NCI-H345 (cell line): ENCODE data around the gene INPP5D.
"Not testable (repeated sequence)": the region's sequence is repeated elsewhere in the genome, so short reads cannot be mapped to it uniquely, and the experiment has no call there.

Source experiments
- DNase-seq: peaks from one replicate; lab custom pipeline; 2025; lab: John Stamatoyannopoulos, UW

Gene INPP5D

DNA sequence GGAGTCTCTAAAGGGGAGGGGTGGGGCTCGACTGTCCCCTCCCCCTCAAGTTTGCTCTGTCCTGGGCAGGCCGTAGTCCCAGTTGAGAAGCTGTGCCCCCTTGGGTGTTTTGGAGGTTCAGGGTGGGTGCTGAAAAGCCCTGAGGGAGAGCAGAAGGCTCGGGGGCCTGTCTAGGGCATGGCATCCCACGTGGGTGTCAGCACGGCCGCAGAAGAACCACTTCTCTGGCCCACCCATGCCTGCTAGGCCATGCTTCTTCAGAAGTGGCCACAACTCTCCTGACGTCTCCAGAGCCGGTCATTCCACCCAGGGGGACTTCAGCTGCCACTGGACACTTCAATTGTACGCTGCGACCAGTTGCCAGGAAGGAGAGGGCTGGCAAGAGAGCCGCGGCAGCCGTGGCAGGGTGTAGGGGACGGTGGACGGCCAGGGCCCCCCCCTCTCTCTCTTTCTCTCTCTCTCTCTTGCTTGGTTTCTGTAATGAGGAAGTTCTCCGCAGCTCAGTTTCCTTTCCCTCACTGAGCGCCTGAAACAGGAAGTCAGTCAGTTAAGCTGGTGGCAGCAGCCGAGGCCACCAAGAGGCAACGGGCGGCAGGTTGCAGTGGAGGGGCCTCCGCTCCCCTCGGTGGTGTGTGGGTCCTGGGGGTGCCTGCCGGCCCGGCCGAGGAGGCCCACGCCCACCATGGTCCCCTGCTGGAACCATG is at the start of gene INPP5D:
TSS of gene INPP5D (plus strand) at position 546 of the 704 bp plus-strand sequence. CDS start at position 683, 137 bp downstream.
- no peak for DNase-seq

- DNase-seq, result no peak
Observed at GRCh38 chr2:233010569-233011267, 49.4 kb upstream of the INPP5D start.

- no peak for DNase-seq
Observed at GRCh38 chr2:233011268-233011650, 48.9 kb upstream of the INPP5D start.

- no peak for DNase-seq
Observed at GRCh38 chr2:233011702-233012131, 48.4 kb upstream of the INPP5D start.

DNA sequence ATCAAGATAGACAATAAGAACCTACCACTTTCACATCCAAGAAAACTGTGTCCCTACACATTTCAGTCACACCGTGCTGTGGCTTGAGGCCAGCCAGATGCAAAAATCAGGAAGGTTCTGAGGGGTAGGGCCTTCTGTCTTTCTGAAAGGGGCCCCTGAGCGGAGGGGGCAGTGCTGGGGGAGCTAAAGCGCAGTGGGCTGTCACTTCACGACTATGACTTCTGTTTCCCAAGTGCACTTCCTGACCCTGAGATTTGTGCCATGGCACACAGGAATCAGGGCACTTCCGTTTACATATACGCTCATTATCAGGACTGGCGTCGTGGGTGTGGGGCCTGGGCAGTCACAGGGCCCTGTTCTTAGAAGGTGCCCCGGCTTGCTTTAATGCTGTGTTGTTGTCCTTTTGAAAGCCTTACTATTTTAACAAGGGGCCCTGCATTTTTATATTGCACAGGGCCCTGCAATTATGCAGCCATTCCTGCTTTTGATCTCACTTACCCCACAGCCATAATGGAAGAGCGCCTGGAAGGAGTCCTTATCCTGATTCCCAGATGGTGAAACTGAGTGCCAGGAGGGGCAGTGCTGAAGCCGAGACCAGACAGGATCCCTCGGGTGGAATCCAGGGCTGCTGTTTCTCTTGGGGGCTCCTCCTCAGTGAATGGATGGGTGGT is 47.7 kb upstream of the INPP5D start:
- DNase-seq, result no peak

DNA sequence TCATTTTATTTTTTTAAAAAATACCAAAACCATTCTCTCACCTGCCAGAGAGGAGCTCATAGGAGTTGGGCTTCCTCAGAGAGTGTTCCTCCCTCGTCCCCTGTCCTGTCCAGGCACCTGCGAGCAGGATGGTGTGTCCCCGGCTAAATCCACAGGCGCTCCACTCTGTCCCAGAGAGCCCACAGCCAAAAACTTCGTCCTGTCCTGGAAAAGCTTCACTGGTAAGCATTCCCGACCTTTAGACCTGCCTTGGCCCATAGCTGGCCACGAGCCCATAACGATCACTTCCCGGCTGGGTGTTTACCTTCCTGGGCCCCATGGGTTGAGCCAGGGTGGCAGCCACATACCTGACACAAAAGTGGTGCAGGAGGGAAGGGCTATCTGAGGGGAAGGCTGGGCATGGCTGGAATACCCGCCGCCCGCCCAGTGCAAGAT is 47.1 kb upstream of the INPP5D start, which contains the start of gene NGEF:
TSS of gene NGEF (minus strand) at position 230 of the 435 bp plus-strand sequence. CDS start 38,366 bp downstream, outside the sequence.
- no peak for DNase-seq

DNA sequence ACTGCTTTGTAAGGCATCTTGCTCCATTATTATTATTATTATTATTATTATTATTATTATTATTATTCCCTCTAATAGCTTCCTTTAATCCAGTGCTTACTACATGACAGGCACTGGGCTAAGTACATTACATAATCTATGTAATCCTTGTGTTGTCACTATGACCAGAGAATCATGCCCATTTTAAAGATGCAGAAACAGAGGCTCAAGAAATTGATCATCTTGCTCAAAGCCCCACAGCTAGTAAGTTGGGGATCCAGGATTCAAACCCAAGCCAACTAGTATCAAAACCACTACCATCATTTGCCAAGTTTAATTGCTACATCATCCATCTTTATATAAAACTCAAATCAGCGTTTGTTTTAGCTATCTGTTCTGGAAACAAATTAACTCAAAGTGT is 46.5 kb upstream of the INPP5D start:
- DNase-seq, result no peak

- no peak for DNase-seq
Observed at GRCh38 chr2:233015019-233015645, 45.0 kb upstream of the INPP5D start.

GRCh38 chr2:233017947-233018346 is 42.2 kb upstream of the INPP5D start:
- no peak for DNase-seq

DNA sequence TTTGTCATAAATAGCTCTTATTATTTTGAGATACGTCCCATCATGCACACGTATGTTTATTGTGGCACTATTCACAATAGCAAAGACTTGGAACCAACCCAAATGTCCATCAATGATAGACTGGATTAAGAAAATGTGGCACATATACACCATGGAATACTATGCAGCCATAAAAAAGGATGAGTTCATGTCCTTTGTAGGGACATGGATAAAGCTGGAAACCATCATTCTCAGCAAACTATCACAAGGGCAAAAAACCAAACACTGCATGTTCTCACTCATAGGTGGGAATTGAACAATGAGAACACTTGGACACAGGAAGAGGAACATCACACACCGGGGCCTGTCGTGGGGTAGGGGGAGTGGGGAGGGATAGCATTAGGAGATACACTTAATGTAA is 40.5 kb upstream of the INPP5D start:
- not testable (repeated sequence) for DNase-seq

- DNase-seq, result no peak
Observed at GRCh38 chr2:233020454-233020853, 39.7 kb upstream of the INPP5D start.

- DNase-seq, result no peak
Observed at GRCh38 chr2:233021771-233022170, 38.4 kb upstream of the INPP5D start.

DNA sequence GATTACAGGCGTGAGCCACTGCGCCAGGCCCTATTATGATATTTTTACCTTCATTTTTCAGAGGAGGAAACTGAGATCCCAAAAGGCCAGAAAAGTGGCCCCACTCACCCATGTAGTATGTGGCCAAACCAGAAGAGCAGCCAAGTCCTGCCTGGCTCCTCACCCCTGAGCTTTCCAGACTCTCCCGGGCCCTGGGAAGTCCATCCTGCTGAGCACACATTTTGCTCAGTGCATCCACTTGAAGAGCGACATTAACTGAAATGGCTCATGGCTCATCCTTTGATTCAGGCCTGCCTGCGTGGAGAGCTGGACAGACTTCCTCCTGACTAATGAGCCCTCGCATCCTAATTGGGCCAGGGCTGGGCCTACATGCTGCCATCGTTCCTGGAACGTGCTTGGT is 37.6 kb upstream of the INPP5D start:
- DNase-seq, result no peak

DNA sequence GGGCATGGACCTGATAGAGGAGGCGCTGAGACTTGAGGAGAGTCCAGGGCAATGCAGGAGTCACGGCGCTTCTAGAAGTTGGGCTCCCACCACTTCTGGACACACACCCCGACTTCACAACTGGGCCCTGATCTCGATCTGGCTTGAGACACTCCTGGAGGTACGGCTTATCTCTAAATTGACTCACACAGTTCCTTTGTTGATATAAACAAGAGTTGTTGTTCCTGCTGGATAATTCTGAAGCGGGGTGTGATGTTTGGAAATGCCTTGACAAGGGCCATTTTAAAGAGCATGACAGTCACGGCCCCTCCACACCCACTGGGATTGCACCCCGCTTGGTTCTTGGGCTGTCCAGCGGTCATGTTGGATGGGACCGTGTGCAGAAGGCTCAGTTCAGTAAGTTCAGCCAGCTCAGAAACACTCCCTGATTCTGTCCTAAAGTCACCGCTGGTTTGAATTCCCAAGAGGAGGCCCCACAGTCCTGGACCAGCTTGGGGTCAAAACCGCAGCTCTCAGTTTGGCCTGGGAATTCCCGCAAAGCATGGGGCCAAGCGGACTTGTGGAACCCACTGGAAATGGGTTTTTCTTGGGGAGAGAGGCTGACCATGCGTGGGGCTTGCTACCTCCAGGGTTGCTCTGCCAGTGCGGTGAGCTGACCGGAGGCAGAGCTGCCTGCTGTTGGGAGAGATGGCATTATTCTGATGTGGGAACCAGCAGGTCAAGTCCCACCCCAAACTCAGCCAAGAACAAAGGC is 37.0 kb upstream of the INPP5D start:
- DNase-seq, result no peak

- no peak for DNase-seq
Observed at GRCh38 chr2:233023761-233024410, 36.3 kb upstream of the INPP5D start.

DNA sequence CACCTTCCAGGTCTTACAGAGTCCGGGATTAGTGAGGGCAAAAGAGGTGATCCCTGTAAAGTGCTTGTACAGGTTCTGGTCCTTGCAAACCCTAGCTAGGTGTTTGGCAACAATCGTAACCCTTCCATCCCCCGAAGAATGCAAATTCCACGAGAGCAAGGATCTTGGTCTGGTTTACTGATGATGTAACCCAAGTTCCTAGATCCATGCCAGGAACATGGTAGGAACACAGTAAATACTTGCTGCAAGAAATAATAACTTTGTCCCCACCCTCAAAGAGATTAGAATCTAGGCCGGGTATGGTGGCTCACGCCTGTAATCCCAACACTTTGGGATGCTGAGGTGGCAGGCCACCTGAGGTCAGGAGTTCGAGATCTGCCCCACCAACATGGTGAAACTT is 34.4 kb upstream of the INPP5D start:
- no peak for DNase-seq

- DNase-seq, result no peak
Observed at GRCh38 chr2:233026198-233026813, 33.8 kb upstream of the INPP5D start.

DNA sequence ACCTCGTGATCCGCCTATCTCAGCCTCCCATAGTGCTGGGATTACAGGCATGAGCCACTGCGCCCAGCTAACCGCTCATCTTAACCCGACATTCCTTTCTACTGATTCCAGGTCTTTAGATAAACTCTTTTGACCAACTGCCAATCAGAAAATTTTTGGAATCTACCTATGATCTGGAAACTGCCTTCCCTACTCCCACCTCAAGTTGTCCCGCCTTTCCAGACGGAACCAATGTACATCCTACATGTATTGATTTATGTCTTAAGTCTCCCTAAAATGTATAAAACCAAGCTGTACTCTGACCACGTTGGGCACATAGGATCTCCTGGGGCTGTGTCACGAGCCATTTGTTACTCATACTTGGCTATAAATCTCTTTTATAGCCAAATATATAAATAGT is 30.8 kb upstream of the INPP5D start:
- no peak for DNase-seq

DNA sequence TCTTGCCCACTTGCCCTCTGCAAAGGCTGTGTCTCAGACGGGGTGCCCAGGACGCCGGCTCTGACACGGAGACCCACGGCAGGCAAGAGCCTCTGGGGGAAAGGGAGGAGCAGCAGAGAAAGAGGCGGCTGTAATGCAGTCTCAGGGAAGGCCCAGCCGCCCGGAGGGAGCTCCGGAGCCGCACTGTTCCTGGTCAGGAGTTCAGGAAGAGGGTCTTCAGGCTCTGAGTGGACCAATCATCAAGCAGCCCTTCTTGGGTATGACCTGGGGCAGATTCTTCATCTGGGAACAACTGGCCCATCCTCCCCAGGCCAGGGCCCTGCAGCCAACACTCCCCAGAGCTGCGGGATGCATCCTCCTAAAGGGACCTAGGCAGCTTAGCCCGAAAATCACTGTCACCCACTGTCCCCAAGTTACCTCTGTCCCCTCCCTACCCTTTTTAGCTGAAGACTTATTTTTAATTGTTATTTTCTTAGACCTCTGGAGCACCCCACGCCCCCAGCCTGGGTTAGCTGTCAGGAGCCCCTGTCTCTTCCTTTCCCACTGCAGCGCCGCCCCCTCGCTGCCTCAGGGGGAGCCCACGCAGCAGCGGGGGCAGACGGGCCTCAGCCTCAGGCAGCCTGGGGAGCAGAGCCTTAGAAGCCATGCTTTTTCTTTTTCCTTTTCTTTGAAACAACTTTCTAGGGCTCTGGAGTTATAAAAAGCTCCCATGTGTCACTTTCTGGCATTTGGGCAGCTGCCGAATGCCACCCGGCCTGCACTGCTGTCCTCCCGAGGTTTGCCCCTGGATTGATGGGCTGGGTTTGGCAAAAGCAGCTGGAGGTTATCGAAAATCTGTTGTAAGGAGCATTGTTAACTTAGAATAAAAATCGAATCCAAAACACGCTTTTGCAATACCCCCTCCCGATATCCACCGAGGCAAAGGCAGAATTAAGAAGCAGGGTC is 28.3 kb upstream of the INPP5D start:
- DNase-seq, result no peak
